ENCODE measurements around the gene SHLD2. TPM values are rescaled to one million over a fixed set of nuclear protein-coding genes. Genes with fewer than 3 reads are reported as not detected.
"Not testable (repeated sequence)": the region's sequence is repeated elsewhere in the genome, so short reads cannot be mapped to it uniquely, and the experiment has no call there.

SHLD2 gene
- polyA plus RNA-seq, 4 donors: 26.7 to 46.7 (median 39.5) TPM

DNA sequence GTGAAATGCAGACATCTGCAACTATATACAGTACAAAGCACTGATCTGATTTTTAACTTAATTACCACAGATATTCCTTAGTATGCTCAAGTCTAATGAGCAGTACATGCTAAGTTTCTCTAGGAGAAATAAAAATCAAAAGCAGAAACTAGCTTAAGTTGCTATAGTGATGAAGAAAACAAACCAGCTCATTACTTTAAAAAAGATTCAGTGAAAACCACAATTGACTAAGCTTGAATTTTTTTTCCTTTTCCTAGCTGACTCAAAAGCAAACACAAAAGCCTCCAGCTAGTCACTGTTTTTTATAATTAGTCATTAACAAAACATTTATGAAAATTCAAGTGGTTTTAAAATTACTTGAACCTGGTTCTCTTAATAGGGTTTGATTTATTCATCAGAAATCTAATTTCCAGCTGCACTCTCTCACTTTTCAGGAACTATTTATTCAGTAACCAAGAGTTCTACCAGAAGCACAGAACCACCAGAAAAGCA, 10.7 kb upstream of the SHLD2 start:
- not testable (repeated sequence) for DNase-seq (ENCODE audit: low read depth in 4 of 4, low spot score in 3 of 4)

DNA sequence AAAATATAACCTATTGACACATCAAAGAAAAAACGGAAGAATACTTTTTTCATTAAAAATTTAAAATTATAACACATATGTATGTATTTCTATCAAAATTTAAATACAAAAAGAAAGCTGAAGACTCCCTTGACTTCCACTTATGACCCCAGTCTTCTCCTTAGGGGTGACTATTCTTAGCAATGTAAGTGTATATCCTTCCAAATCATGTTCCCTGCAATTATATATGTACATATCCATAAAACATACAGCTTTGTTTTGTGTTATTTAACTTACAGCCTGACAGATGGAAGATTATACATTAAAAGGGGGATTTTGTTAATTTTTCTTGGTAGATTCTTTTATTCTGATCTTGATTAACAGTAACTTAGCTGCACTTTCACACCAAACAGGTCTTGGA, 9.5 kb upstream of the SHLD2 start:
- no peak for DNase-seq (ENCODE audit: low read depth in 4 of 4, low spot score in 3 of 4)

DNA sequence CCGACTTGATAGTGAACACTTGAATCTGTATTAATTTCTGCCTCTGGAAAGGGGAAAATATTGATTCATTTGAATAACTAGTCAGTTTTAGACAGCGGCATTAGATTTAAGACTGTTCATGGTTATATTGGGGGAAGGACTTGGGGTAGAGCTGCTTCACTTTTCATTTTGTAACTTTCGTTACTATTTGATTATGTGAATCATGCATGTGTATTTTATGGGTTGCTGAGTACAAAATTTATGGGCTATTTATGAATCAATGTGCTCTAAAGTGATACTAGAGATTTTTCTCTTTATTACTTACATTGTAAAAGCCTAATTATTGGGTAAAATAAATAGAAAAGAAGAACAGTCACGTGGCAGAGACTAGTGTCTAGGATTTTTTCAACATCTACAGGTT, 5.3 kb upstream of the SHLD2 start:
- DNase-seq (ENCODE audit: low read depth in 4 of 4, low spot score in 3 of 4): no peak

DNA sequence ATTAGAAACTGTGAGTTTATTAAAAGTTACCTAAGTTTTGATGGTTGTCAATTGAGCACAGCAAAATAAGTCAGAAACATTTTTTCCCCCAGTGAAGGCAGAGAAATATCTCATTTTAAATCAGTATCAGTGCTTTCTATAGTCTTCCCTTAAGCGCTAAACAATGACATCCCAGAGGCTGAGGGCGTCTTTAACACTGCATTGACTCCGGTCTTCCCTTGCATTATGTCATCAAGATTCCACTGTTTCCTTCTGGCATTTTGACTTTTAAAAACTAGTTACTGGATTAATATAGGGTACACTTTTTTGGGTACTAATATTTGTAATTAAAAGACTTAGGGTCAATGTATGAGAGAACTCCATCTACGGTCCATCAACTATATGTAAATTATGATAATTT, 4.2 kb upstream of the SHLD2 start:
- no peak for DNase-seq (ENCODE audit: low read depth in 4 of 4, low spot score in 3 of 4)

DNA sequence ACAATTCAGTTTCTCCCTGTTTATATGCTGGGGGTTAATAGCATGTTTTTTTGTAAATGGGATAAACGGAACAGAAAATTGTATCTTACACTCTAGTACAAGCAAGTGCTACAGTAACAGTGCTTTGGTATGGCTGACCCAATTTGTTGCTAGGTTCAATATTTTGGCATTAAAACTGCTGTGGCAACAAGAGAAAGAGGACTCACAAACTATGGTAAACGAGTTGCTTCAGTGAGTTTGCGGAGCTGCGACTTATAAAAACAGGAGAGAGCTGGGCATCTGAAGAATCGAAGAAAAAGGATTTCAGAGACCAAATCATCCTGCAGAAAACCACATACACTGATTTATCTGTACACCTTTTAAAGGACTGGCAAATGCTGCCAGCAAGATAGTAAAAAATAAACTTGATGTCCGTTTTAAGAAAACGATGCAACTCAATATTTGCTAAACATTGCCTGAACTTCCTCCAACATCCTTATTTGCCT, 2.6 kb upstream of the SHLD2 start:
- DNase-seq (ENCODE audit: low read depth in 4 of 4, low spot score in 3 of 4): no peak

DNA sequence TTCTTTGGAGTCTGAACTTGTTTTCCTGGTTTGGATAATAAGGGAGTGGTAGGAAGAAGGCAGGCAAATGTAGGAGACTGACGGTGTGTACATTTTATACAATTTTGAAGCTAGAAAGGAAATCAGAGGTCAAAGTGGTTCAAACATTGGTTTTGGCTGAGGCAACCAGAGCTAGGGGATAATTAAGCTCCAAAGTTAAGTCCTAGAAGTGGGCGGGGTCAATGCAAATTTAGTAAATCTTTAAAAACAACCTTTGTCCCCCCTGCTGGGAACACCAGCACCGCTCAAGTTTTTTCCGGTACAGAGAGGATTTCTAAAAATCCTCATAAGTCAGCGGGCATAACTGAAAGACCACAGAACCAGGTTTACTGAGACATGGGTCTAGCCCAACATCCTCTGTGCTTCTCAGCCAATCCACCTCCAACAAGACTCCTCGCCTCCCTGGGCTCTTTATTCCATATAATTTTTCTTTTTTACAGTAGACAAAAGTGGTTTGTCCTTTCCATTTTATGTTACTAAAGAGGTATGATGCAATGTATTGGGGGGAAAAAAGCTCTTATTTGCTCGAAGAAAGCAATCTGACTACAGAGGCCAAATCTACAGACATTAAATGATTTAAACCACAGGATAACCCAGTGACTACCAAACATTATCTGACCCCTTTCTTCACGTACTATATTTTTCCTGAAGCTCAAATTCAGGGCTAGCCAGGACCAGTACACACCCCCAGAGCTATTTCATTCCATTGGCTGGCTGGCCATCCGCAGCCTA, 2.0 kb upstream of the SHLD2 start:
- DNase-seq (ENCODE audit: low read depth in 4 of 4, low spot score in 3 of 4): no peak

DNA sequence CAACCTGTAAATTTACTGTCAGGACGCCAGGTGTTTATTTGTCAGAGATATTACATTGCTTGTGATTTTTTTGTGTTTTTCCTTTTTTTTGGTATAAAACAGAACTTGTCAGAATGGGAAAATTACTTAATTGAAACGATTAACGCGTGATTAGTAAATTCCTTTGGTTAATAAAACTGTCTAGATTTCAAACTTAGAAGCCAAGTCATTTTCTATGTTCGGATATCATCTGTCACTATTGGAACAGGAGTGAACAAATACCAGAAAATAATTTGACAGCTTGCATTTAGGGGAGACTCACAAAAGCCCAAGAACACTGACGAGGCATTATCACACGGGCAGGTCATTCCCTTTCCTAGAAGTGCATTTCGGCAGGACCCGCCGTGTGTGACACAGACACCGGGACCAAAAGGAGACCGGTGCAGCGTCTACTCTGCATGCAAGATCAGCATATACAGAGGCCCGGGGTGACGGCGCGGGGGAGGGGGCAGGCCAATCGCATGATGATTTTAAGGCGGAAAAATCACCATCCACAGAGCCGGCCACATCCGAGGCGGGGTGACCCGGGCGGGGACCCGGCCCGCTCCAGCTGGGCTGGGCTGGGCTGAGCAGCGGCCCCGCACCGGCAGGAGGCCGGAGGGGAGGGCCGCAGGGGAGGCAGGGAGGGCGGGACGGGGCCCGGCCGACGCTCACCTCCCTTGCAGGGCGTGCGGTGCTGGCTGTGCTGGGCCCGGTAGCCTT, 1.2 kb upstream of the SHLD2 start:
- DNase-seq (ENCODE audit: low read depth in 4 of 4, low spot score in 3 of 4): no peak

DNA sequence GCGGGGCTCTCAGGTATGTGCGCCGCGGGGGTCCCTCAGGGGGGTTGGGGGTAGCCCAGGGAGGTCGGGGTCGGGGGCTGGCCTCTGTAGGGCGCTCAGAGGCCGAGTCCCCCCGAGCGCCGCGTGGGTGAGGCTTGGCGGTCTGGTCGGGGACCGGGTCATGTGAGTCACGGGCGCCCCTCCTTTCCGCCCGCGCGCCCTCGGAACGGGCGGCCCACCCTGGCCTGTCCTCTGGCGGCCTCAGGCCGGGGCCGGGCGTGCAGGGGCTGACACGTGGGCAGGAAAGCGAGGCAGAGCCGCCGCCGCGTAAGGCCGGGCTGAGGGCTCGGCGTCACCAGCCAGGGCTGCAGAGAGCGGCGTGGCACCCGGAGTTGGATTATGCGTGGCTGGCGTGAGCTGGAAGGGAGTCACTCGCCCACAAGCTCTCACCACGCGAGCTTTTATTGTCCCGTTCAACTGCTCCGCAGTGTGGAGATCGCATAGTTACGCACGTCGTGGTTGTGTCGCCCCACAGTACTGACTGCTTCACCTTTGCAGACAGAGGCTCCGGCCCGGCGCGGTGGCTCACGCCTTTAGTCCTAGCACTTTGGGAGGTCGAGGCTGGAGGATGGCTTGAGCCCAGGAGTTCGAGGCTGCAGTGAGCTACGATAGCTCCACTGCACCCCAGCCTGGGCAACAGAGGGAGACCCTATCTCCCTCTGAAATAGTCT, 385 bp downstream of the SHLD2 start:
- no peak for DNase-seq (ENCODE audit: low read depth in 4 of 4, low spot score in 3 of 4)

DNA sequence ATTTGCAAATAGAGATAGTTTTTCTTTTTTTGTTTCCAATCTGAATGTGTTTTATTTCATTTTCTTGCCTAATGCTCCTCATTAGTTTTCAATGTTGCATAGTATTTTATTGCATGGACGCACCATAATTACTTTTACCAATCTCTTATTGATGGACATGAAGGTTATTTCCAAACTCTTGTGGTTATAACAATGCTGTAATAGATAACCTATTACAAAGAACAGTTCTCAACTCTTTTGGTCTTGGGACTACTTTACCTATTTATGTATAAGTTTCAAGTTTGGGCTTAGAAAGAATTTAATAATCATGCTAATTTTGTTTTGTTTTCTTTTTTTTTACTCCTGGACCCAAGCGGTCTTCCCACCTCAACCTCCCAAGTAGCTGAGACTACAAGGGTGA, 7.0 kb downstream of the SHLD2 start:
- DNase-seq (ENCODE audit: low read depth in 4 of 4, low spot score in 3 of 4): no peak

DNA sequence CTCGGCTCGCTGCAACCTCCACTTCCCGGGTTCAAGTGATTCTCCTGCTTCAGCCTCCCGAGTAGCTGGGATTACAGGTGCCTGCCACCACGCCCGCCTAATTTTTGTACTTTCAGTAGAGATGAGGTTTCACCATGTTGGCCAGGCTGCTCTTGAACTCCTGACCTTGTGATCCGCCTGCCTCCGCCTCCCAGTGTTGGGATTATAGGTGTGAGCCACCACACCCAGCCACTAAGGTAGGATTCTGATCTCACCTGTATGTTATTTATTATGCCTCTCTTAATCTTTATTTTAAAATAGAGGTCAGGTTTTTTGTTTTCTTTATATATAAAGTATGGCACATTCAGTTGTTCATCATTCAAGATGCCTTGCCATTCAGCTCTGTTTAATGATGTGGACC, 9.7 kb downstream of the SHLD2 start:
- DNase-seq (ENCODE audit: low read depth in 4 of 4, low spot score in 3 of 4): not testable (repeated sequence)

DNA sequence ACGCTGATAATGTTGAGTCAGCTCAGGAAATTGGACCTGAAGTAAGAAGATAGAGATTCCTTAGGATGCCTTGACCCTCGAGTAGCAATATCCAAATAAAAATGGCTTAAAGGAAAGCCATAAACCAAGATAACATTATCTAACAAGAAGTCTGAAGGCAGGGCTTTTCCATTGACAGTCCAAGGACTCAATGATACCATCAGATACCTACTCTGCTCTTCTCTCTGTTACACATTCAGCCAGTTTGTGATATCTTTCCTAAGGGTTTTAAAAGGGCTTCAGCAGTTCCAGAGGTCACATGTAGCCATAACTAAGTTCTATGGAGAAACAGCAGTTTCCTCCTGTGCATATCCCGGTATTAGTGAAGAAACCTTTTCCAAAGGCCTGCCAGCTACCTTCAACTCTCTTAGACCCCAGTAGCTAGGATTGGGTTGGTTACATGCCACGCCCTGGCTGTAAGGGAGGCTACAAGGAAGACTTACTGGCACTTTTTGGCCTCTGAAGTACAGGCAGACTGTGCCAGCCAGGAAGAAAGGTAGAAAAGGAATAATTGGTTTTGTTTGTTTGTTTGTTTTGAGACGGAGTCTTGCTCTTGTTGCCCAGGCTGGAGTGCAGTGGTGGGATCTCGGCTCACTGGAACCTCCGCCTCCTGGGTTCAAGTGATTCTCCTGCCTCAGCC, 10.6 kb downstream of the SHLD2 start:
- no peak for DNase-seq (ENCODE audit: low read depth in 4 of 4, low spot score in 3 of 4)

DNA sequence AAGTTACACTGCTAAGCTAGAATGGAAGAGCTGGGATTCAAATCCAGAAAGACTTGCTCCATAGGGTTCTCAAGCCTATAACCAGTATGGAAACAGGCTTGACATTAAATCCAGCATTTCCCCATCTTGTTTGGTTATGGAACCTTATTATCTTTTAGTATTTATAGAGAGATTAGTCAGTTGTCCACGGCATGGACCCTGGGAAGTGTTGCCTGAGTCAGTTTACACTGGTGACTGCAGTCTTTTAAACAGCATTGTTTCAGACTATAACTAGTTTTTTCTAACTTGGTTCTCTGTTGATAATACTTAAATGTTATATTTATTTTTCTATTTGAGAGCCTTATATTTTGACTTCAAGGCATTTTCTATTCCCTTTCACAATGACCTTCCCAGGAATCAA, 23.1 kb downstream of the SHLD2 start:
- DNase-seq (ENCODE audit: low read depth in 4 of 4, low spot score in 3 of 4): not testable (repeated sequence)

DNA sequence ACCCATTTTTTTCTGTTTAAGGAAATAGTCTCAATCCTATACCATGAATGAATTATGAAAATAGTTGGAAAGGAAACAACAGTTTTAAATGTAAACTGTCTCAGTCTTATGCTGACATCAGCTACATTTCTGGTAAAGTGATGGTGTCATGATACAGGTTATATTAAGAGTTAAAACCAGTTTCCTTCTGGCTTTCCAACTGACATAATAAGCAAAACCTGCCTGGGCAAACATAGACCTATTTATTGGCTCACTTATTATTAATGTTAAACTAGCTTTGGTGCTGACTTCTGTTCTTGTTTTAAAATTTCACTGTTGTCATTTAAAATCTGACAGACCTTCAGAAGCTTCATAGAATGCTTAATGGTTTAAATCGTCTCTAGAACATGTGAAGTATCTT, 24.0 kb downstream of the SHLD2 start:
- DNase-seq (ENCODE audit: low read depth in 4 of 4, low spot score in 3 of 4): not testable (repeated sequence)

DNA sequence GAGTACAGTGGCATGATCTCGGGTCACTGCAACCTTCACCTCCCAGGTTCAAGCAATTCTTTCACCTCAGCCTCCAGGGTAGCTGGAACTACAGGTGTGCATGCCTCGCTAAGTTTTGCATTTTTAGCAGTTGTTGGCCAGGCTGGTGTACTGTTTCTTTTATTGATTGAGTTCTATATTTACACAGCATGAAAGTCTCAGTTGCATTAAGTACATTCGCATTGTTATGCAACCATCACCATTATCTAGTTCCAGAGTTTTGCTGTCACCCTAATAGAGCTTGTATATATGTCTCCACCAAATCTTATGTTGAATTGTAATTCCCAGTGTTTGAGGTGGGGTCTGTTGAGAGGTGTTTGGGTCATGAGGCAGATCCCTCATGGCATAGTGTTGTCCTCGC, 28.3 kb downstream of the SHLD2 start:
- not testable (repeated sequence) for DNase-seq (ENCODE audit: low read depth in 4 of 4, low spot score in 3 of 4)

DNA sequence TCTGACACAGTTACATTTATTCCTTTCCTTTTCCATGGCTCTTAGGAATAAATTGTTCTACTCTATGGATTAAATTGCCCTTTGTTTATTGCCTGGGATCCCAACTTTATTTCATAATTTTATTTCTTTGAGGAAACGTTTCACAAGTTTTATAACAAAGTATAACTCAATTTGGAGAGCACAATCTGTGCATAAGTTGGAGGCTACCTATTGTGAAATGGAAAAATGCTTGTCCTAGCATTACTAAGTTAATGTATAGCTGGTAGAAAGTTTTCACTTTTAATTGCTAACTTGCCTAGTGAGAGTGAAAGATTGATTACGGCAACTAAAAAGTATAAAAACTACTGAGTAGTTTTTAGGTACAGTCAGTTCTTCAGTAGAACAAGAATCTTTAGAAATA, 32.0 kb downstream of the SHLD2 start:
- DNase-seq (ENCODE audit: low read depth in 4 of 4, low spot score in 3 of 4): not testable (repeated sequence)

DNA sequence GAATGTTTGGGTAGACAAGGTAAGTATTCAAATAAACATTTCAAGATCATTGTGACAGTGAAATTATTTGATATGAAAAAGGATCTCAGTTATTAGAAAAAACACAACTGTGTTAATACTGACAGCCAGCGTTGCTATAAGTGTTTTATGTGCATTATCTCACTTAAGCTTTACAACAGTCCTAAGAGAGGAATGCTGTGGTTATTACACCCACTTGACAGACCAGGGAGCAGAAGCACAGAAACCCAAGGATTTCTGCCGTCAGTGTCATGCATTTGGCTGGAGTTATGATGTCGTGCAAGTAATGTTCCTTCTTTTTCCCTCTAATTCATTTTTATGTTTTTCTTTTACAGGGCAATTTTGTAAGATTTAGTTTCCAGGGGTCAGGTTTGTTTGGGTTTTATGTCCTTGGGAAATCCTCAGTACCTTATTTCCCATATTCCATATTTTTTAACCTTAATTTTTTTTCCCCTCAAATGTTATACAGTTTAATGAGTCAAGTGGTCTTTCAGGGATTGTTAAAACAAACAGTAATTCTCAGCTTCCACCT, 32.7 kb downstream of the SHLD2 start:
- not testable (repeated sequence) for DNase-seq (ENCODE audit: low read depth in 4 of 4, low spot score in 3 of 4)

DNA sequence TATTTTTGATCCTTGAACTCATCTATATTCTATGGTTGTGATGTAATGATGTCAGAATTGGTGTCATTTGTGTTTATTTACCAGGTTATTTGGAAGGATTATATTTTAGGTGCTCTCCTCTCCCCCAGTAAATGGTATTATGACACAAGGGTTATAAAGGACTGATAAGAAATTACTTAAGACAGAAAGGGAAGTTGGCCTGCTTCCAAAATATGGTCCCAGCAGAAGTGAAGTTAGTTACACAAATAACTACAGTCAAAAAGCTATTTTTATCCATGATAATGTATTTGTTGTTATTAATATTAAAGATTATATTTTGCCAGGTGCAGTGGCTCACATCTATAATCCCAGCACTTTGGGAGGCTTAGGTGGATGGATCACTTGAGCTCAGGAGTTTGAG, 37.2 kb downstream of the SHLD2 start:
- not testable (repeated sequence) for DNase-seq (ENCODE audit: low read depth in 4 of 4, low spot score in 3 of 4)

DNA sequence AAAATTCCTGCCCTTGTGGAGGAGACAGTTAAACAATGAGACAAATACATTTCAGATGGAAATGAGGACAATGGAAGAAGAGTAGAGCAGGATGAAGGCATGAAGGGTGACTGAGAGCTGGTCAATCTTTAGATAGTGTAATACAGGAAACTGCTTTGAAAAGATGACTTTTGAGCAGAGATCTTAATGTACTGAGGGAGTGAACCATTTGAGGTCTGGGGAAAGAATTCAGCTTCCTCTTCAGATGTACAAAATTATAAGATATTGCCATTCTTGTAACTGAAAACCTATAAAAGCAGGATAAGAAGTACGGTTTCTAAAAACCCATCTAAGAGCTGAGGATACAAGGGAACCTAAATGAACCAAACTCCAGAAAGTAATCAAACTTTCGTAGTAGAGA, 38.9 kb downstream of the SHLD2 start:
- not testable (repeated sequence) for DNase-seq (ENCODE audit: low read depth in 4 of 4, low spot score in 3 of 4)

DNA sequence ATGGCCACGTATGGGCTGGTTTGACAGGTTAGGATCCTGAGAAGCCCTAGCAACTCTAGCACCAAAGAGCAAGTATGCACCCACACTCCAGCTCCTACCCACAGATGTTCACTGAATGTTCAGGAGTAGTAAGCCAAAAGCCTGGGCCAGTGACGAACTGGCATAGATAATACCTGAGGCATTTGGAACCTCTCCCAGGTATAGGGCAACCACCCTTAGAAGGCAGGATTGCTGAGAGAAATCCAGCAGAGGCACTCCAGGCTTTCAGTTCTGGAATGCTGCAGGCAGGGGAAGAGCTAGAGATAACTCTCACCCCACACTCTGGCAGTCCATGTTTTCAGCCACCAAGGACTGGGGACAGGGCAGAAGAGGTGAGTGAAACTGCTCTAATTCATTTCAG, 39.4 kb downstream of the SHLD2 start:
- not testable (repeated sequence) for DNase-seq (ENCODE audit: low read depth in 4 of 4, low spot score in 3 of 4)

DNA sequence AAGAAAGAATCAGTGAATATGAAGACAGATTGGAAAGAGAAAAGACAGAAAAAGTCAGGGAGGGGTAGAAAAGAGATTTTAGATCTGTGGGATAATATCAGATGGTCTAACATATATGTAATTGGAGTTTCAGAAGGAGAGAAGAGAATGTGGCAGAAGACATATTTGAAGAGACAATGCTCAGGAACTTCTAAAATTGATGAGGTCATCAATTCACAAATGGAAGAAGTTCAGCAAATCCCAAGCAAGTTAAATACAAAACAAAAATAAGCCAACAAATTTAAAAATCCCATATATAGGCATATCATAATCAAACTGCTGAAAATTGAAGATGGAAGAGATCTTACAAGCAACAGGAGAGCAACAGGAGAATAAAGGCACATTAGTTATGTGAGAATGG, 42.5 kb downstream of the SHLD2 start:
- DNase-seq (ENCODE audit: low read depth in 4 of 4, low spot score in 3 of 4): not testable (repeated sequence)
